Retinal pigment epithelial cell (primary cell): ENCODE data around the gene PEMT.

Source experiments
- DNase-seq: peaks from one replicate; pipeline ENCODE4 v3.0.0-alpha.2; 2010; ENCODE audit warnings: low read depth
- H3K4me3 ChIP-seq: 2 replicates; pipeline ENCODE4 v1.5.1; 2011; ENCODE audit warnings: mild to moderate bottlenecking, low read length, control low read depth, moderate library complexity
- TF ChIP-seq, protein P1 (sequence below): conservative IDR thresholded peaks from 2 replicates; pipeline ENCODE4 v1.5.1; 2011; ENCODE audit warnings: low read depth, low read length, control low read depth, inconsistent platforms

PEMT gene

DNA sequence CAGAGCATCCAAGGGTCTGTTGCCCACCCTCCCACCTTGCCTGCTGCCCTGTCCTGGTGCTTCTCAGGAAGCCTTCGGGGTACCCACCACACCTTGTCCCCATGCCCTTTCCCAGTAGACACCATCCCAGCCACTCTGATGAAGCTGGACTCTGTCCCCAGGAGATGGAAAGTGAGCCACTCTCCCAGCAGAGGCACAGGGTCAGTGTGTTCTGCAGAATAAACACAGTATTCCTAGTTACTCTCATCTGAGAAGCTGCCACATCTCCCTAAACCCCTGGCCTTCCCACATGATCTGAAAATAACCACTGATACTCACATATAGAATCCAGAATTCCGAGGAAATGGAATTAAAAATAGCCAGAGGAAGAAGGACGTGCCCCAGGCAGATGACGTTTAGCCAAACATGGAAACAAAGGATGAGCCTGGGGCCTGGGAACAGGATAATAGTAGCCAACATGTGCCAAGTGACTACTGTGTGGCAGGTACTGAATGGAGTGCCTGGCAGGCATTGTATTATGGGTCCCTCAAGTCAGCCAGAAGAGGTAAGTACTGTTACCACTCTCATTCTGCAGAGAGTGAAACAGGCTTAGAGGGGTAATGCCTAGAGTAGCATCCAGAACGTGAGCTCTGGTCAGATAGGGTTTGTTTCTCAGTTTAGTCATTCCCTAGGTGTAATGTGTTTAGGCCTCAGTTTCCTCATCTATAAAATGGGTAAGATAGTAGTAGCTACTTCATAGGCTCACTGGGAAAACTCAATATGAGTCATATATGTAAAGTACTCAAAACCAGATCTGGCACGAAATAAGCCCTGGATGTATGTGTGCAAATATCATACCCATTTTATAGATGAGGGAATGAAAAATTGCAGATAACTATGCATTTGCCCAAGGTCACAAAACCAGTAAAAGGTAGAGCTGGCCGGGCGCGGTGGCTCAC lies 20.8 kb upstream of the PEMT start:
- TF ChIP-seq, protein P1, sequence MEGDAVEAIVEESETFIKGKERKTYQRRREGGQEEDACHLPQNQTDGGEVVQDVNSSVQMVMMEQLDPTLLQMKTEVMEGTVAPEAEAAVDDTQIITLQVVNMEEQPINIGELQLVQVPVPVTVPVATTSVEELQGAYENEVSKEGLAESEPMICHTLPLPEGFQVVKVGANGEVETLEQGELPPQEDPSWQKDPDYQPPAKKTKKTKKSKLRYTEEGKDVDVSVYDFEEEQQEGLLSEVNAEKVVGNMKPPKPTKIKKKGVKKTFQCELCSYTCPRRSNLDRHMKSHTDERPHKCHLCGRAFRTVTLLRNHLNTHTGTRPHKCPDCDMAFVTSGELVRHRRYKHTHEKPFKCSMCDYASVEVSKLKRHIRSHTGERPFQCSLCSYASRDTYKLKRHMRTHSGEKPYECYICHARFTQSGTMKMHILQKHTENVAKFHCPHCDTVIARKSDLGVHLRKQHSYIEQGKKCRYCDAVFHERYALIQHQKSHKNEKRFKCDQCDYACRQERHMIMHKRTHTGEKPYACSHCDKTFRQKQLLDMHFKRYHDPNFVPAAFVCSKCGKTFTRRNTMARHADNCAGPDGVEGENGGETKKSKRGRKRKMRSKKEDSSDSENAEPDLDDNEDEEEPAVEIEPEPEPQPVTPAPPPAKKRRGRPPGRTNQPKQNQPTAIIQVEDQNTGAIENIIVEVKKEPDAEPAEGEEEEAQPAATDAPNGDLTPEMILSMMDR = no peak
- no peak for DNase-seq
- H3K4me3 ChIP-seq = no peak overlapping the region

DNA sequence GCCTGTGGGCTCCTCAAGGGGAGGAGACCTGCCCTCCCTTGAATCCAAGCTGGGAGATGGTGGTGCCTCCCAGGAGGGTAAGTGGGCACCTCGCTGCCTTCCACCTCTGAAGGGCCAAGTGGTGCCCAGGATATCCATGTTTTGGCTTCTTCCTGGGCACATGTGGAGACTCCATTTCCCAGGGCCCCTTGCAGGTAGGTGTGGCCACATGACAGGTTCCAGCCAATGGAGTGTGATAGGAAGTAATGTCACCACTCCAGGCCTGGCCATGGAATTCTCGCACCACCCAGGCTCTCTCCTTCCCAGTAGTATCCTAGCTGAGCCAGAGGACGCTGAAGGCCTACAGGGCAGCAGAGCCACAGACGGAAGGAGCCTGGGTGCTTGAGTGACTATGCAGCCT lies 17.6 kb upstream of the PEMT start:
- TF ChIP-seq, protein P1 = no peak
- H3K4me3 ChIP-seq = no peak overlapping the region

DNA sequence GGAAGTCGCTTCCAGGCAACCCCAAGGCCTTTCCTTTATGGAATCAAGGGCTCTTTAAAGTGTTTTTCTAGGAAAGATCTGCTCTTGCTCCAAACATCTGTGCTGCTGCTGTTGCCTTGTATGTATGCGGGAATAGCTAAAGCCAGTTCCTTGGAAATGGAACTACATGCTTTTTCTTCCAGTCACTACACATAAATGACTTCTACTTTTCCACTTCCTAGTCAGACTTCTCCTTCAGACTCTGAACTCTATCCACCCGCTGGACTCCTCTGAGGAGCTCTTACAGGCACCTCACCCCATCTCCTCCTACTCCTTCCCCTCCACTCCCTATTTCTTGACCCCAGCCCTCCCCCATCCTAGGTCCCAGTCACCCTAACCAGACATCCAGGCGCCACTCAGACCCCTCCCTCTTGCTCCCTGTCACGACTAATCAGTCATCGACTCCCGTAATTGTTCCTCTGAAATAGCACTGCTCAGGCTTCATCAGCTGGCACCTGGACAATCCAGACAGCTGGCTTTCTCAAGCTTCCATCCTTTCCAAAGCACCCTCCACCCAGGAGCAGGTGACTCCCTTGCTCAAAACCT lies 15.0 kb upstream of the PEMT start:
- no peak for DNase-seq
- TF ChIP-seq, protein P1 = no peak
- H3K4me3 ChIP-seq = no peak overlapping the region

More for the DNA sequence above, 17.6 kb upstream of the PEMT start:
- DNase-seq = no peak

DNA sequence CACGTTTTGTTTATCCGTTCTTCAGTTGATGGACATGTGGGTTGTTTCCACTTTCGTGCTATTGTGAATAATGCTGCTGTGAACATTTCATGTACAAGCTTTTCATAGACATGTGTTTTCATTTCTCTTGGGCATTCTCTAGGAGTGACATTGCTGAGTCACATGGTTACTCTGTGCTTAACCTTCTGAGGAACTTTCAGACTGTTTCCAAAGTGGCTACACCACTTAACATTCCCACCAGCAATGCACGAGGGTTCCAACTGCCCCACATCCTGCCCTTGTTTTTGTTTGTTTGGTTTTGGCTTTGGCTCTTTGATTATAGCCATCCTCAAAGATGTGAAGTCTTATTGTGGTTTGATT lies 14.2 kb upstream of the PEMT start:
- TF ChIP-seq, protein P1 = no peak
- no peak for DNase-seq

DNA sequence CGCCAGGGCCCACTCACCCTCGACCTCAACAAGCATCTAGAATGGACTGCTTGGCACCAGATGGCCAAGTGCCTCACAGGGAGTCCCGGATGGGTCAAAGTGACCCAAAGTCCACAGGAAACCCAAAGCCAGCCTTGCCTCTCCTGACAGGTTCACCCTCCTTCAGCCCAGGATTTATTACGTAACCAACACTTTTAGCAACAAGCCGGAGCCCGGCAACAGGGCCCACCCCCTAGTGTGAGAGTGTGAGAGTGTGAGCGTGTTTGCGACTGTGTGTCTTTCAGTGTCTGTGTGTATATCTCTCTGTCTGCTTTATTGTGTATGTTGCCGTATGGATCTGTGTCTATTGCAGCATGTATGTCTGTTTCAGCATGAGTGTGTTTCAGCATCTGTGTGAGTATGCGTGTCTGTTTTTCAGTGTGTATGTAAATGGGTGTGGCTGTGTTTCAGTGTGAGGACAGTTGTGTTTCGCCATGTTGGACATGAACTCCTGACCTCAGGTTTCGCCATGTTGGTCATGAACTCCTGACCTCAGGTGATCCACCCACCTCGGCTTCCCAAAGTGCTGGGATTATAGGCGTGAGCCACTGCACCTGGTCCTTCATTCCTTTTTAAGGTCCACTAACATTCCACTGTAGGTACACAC lies 13.7 kb upstream of the PEMT start:
- DNase-seq = no peak
- no peak overlapping the region for H3K4me3 ChIP-seq
- TF ChIP-seq, protein P1 = no peak

More for the DNA sequence above, 14.2 kb upstream of the PEMT start:
- H3K4me3 ChIP-seq = no peak overlapping the region

DNA sequence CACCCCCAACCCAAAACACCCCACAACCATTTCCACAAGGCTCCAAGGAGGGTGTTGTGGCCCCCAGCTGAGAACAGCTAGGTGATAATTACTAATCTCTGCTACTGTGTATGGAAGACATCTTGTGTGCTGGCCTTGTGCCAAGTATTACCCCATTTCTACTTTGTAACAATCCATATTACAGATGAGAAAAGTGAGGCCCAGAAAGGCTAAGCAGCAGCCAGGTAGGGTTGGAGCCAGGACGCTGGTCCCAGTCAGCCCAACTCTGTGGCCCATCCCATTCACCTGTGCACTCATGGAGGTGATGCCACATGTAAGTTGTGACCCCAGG lies 12.4 kb upstream of the PEMT start:
- H3K4me3 ChIP-seq = no peak overlapping the region
- TF ChIP-seq, protein P1 = no peak
- DNase-seq = no peak
